Raji (cell line): ENCODE measurements around the gene OPHN1.

Experiments used
- POLR2A ChIP-seq: IDR thresholded peaks from 2 replicates; pipeline ENCODE4 v1.6.1; 2011; ENCODE audit warnings: low read depth, low read length, control low read depth; ENCODE audit not compliant: insufficient read depth

Gene OPHN1

DNA sequence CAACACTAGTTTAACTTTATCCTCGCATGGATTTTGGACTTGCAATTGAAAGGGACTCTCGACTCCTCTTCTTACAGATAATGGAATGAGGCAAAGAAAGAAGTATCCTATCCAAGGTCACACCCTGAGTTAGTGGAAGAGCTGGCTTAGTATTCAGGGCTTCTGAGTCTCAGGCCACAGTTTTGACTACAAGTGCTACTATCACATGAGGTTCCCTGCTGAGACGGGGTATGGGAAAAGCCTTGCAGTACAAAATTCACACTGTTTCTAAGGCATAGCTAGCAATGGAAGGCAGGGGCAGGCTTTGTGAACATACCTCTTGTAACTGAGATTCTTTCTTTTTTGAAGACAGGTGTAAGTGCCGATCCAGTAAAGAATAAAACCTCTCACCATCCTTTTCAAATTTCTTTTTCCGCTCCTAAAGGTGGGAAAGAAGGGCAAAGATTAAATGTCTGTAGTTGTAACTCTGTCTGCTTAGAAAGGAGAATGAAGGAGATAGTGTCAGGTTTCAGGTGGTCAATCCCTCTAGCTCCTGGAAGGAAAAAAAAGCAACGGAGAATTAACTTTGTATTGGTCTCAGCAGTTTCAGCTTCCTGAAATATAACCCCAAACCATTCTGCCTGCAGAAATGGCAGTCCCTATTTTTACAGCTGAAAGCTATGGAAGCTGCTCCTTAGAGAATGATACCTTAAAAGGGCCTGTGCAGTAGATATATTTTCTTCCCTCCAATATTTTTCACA is 199.0 kb downstream of the OPHN1 start:
- TF ChIP-seq POLR2A = no peak

DNA sequence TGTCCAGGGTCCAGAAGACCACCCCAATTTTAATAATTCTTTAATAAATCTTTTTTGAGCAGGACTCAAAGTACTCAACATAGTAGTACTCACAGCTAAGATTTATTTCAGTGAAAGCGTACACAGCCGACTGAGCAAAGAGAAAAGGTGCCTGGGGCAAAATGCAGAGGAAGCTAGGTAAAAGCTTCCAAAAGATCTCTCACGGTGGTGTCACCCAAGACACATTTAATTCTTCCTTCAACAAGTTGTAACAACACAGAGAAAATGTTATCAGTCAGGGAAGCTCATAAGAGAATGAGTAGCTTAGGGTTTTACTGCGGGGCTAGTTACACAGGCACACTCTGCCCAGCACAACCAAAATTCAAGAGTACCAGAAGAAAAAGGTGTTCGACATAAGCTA is 201.1 kb downstream of the OPHN1 start:
- no peak for TF ChIP-seq POLR2A

DNA sequence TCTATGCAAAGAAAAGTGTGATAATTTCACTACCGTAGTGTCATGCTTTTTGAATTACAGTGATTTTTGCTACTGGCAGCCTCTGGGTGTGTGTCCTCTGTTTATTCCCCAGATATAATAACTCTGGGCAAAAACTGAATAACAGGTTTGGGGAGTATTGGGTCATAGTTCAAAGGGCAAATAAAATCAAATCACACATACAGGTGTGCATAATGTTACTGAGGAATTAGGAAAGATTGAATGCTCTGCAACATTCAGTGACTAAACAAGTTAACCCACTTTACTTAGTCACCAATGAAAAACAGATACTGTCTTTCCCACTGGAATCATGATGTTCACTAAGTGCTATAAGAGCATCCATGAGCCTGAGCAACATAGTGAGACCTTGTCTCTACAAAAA is 224.3 kb downstream of the OPHN1 start:
- TF ChIP-seq POLR2A = no peak

DNA sequence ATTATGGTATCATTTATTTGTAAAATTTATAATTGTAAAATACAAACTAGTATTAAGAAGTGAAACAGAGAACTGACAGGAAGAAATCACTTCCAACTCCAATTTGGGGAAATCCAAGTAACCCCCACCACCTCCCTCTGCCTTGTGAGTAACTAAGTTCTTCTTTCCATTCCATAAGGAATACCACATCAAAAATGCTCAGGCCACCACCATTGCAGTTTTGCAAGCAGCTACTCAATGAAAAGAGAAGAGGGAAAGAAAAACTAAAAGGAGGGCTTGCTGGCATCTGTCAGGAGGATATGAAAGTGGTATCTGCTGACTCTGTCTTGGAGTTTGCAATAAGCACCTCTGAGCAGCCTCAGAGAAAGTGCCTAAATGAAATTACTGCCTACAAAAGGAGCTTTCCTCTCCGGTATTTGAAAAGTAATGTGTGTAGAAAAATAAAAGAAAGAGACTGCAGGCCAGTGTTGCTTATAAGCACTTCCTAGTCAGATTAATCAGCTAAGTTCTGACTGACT is 228.7 kb downstream of the OPHN1 start:
- no peak for TF ChIP-seq POLR2A

DNA sequence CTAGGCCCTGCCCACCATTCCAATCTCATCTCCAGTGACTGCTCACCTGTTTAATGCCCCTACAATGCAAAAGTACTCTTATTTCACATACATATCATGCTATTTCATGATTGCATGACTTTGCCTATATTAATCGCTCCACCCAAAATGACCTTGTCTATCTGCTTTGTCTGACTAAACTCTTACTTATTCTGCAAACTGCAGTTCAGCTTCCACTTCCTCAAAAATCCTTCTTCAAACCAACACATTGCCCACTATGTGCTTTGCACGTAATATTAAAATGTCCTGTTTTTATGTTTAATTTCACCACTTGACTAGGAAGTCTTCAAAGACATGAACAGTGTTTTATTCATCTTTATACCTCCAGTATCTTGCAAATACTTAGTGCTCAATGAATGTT is 229.6 kb downstream of the OPHN1 start:
- no peak for TF ChIP-seq POLR2A

DNA sequence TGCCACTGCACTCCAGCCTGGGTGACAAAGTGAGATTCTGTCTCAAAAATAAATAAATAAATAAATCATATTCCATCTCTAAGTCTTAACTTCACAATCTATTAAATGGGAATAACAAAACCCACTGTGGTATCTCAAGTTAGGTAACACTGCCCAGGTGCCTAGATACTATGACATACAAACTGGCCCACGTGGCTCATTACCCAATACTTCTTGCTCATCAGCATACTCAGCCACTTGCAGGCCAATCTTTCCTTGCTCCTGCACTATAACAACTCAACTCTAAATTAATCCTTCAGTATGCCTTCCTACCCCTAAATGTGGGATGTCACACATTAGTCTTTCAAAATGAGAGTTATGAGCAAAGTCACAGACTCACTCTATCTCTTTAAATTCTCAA is 230.1 kb downstream of the OPHN1 start:
- no peak for TF ChIP-seq POLR2A

DNA sequence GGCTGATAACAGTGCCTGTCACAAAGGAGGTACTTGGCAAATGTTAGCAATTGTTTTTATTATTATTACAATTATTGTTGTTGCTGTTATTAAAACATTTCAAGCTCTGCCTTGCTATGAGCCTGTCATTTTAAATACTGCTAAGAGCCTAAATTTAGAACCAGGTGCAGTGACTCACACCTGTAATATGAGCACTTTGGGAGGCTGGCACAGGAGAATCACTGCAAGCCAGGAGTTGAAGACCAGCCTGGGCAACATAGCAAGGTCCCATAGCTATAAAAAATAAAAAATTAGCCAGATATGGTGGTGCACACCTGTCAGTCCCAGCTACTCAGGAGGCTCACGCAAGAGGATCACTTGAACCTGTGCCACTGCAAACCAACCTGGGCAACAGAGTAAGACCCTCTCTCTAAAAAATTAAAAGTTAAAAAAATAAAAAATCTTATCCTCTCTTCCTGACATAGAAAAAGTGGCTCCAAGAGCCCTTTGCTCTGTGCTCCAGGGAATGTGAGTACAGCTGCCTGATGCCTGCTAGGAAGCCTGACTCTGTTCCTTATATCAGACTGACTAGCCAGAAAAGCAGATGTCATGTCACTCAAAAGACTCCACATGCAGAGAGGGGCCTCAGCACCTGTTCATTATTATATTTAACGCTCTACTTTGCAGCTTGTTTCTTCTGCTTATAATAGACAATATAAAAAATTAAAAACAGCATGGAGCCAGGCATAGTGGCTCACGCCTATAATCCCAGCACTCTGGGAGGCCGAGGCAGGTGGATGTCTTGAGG is 234.0 kb downstream of the OPHN1 start:
- no peak for TF ChIP-seq POLR2A

DNA sequence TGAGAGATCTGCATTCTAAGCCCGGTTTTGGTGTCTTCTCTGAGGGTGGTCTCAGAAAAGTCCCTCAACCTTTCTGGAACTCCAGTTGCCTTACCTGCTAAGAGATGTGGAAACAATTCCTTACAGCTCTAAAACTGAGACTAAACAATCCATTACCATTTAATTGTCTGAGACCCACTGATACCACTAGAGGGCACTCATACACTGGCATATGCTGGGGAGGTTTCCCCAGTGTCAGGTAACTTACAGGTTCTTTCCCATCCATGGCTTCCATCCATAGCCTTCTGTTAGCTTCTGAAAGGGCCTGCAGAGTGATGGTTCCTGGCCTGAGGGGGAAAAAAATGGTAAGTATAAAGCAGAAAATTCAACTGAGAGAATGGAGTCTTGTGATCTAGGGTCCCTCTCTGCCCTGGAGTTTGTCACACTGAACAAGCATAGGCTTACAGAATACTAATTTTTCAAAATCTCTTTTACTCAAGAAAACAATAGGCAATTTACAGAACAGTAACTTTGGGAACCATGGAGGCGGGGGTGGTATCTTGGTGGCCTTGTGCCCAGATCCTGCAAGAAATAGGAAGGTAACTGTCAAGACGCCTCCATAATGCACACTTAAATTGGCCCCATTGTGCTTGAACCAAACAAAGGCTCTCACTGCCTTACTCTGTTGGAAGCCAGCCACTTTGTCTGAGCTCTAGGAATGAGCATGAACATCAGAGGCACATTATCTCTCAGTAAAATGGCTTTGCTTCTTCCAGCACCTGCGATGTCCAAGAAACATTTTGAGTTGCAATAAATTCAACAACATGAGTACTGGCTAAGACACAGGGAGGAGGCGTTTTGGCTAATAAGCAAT is 236.1 kb downstream of the OPHN1 start:
- TF ChIP-seq POLR2A = no peak

DNA sequence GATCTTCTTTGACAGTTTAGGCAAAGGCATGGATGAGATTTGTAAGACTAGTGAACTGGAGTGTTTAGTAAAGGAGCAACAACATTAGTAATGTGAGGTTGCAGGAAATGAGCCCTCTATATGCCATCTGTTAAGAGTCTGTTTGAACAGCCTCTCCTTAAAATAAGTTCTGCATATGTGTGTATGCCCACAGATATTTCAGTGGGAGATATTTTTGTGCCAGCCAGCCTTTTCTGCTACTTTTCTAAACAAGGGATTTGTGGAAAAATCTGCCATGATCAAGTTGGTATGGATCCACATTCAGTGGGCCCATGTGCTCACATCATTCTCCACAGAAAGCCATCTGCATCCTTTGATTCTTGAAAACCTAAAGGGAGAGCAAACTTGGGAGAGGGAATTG is 237.7 kb downstream of the OPHN1 start:
- no peak for TF ChIP-seq POLR2A

DNA sequence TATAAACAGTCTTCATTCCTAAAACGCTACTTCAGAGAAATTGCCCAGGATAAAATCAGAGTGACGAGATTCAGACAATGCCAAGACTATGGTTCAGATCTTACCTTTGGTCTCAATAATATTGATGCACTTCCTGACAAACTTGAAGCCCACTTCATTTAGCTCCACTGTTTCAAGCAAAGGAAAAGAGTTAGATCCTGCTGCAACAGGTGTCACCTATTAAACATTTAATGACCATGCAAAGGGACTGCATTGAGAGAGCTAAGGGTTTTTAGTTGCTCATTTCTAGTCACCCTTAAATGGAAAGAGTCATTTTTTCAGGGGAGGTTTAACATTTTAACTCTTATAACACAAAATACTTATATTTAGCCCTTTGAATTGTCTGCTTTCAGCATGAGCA is 239.5 kb downstream of the OPHN1 start:
- TF ChIP-seq POLR2A = no peak

DNA sequence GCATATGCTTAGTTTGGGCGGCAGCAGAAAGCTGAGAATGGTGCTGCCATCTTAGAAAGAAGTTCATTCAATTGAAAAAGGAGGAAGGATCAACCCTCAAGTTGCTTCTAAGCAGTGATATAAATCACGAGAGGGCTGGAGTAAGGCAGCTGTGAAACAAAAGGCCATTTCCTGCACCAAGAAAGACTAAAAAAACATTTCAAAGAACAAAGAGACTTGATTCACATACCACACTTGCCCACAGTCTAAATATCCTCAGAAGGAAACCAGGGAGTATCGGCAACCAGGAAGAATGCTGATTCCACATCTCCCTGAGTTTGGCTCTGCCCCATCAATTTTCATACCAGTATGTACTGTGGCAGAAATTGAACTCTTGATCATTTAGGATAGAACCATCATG is 240.1 kb downstream of the OPHN1 start:
- no peak for TF ChIP-seq POLR2A

DNA sequence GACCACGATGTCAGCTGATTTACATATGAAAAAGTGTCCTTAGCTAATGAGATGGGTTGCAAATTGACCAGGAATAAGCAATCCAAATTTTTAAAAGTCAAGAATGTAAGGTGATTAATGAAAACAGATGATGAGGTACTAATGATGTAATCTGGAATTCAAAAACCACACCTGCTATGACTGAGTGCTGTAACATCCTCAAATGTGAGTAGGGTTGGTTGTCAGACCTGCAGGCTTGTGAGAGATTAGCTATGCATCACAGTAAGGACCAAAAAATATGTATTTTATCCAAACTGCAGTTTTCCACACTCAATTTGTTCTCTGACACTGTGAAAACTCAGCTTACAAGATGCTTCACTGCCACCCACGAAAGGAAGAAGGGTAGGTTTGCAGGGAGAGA is 242.5 kb downstream of the OPHN1 start:
- TF ChIP-seq POLR2A = no peak

DNA sequence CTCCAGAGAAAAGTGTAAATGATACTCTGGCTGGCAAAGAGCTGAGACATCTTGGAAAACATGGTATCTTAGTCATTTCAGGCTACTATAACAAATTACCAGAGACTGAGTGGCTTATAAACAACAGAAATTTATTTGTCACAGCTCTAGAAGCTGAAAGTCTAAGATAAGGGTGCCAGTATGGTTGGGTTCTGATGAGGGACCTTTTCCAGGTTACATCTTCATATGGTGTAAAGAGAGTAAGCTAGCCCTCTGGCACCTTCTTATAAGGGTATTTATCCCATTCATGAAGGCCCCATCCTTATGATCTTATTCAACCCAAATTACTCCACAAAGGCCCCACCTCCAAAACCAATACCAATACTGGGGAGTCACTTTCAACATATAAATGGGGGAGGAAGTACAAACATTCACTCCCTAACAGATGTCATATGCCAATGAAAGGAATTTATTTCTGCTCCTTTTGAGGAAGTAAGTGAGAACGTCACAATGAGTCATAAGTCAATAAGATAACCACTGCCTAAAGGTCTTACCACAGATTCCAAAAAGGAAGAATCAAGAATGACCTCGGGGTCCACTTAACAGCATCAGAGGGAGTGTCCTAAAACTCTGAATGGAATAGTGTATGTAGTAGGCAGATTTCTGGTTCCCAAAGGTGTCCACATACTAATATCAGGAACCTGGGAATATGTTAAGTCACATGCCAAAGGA is 246.6 kb downstream of the OPHN1 start:
- no peak for TF ChIP-seq POLR2A

DNA sequence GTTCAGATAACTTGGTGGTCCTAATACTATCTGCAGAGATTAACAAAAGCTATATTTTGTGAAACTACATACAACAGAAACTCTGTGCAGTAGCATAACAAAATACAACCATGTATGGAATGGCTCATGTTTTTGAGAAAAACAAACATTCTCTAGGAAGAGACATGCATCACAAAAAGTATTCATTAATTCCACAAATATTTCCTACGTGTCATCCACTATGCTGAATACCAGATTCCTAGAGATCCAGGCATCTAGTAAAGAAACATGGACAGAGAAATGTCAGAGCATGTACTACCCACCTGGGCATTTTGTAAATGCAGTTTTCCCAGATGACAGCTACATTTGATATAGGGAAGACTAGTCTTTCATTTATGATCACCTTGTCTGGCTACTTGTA is 248.1 kb downstream of the OPHN1 start:
- no peak for TF ChIP-seq POLR2A
